NT2/D1 (cell line): Measurements from ENCODE around the gene PARP8.

ENCODE experiments used
- YY1 ChIP-seq: IDR thresholded peaks from 2 replicates; pipeline ENCODE4 v1.6.1; 2011; ENCODE audit not compliant: insufficient read length, insufficient read depth
- ZNF274 ChIP-seq: IDR thresholded peaks from 2 replicates; pipeline ENCODE4 v1.6.1; 2011; ENCODE audit warnings: mild to moderate bottlenecking, low read depth, low read length

GRCh38 chr5:50702615-50703366, 36.4 kb downstream of the PARP8 start:
- TF ChIP-seq ZNF274, result no peak
- no peak for TF ChIP-seq YY1
